ENCODE data around the gene OR9A2.

OR9A2 gene

GRCh38 chr7:143027032-143027431 is at the start of gene OR9A2:
Gene OR9A2, minus strand, starts transcription at chr7:143027132. Its CDS starts 0 bp downstream, at chr7:143027132.
- Histone ChIP-seq H3K27me3 (ENCODE audit: low read depth, low read length) (0 out of 2 replicates have a peak, but pooled peaks cover 6% of the 10 kb centered on the region), H3K79me2 (ENCODE audit: low read length) (no peaks in the 10 kb centered on the region), H2AFZ (ENCODE audit: low read depth, low read length) (no peak within 1 kb of the TSS; the same call in 1 of the 2 replicates), H4K20me1 (ENCODE audit: insufficient read depth, low read length) (no peaks in the 10 kb centered on the region), H3K4me2 (ENCODE audit: low read length) (no peak within 1 kb of the TSS), H3K27ac (ENCODE audit: low read length) (no peak within 1 kb of the TSS), H3K9me3 (ENCODE audit: insufficient read depth, low read length) (no peaks in the 10 kb centered on the region), H3K36me3 (replicated peaks; ENCODE audit: low read depth, low read length) (no peaks in the 10 kb centered on the region), H3K9ac (ENCODE audit: low read length) (no peak within 1 kb of the TSS), H3K4me1 (ENCODE audit: low read length) (no peaks in the 10 kb centered on the region; the same call in 1 of the 2 replicates), H3K4me3 (ENCODE audit: low read length) (no peak within 1 kb of the TSS)
- TF ChIP-seq, protein P1, sequence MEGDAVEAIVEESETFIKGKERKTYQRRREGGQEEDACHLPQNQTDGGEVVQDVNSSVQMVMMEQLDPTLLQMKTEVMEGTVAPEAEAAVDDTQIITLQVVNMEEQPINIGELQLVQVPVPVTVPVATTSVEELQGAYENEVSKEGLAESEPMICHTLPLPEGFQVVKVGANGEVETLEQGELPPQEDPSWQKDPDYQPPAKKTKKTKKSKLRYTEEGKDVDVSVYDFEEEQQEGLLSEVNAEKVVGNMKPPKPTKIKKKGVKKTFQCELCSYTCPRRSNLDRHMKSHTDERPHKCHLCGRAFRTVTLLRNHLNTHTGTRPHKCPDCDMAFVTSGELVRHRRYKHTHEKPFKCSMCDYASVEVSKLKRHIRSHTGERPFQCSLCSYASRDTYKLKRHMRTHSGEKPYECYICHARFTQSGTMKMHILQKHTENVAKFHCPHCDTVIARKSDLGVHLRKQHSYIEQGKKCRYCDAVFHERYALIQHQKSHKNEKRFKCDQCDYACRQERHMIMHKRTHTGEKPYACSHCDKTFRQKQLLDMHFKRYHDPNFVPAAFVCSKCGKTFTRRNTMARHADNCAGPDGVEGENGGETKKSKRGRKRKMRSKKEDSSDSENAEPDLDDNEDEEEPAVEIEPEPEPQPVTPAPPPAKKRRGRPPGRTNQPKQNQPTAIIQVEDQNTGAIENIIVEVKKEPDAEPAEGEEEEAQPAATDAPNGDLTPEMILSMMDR (IDR thresholded peaks at IDR 0.05; ENCODE audit: low read depth, low read length): no peak
- no peak for TF ChIP-seq EZH2phosphoT487 (IDR thresholded peaks at IDR 0.05; ENCODE audit: low read depth)

DNA sequence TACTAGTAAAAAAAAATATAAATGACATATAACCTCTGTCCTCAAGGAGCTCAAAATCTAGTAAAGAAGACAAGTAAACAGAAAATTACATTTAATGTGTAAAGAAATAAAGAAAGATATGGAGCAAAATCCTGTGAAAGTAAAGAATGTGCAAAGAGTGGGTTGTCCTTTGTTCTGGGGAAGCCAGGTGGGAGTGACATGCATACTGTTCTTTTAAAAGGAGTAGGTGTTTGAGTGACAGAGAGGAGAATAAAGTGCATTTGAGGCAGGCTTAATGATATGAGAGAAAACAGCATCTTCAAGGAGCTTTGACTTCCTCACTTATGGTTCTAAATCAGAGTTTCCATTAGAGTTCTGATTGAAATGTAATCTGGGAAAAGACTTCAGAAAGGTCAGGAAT is 47.2 kb upstream of the OR9A2 start:
- H3K4me3 ChIP-seq (ENCODE audit: low read length): no peak overlapping the region
- no peaks in the 10 kb centered on the region for H4K20me1 ChIP-seq (ENCODE audit: insufficient read depth, low read length)
- no peaks in the 10 kb centered on the region for H3K4me1 ChIP-seq (ENCODE audit: low read length)
- no peak overlapping the region for H3K9ac ChIP-seq (ENCODE audit: low read length)
- H3K9me3 ChIP-seq (ENCODE audit: insufficient read depth, low read length): no peaks in the 10 kb centered on the region
- H3K27ac ChIP-seq (ENCODE audit: low read length): no peak overlapping the region
- H3K79me2 ChIP-seq (ENCODE audit: low read length): no peaks in the 10 kb centered on the region
- no peak for TF ChIP-seq EZH2phosphoT487 (IDR thresholded peaks at IDR 0.05; ENCODE audit: low read depth)
- TF ChIP-seq, protein P1 (IDR thresholded peaks at IDR 0.05; ENCODE audit: low read depth, low read length): no peak
- no peaks in the 10 kb centered on the region for H3K36me3 ChIP-seq (replicated peaks; ENCODE audit: low read depth, low read length)
- H2AFZ ChIP-seq (ENCODE audit: low read depth, low read length): no peak overlapping the region
- H3K27me3 ChIP-seq (ENCODE audit: low read depth, low read length): 0 out of 2 replicates have a peak, but pooled peaks cover 4% of the 10 kb centered on the region
- no peak overlapping the region for H3K4me2 ChIP-seq (ENCODE audit: low read length)

DNA sequence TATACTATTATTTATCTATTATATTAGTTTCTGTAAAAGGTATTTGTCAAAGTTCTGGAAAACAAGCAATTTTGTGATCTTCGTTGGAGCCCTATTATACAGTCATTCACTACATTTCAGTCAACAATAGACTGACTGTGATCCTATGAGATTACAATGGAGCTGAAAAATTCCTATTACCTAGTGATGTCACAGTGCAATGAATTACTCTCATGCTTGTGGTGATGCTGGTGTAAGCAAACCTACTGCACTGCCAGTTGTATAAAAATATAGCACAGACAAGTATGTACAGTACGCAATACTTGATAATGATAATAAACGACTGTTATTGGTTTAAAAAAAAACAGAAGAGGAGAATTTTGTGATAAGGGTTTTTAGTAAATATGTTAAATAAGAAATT is 46.6 kb upstream of the OR9A2 start:
- Histone ChIP-seq H3K4me2 (ENCODE audit: low read length) (no peak overlapping the region), H3K9me3 (ENCODE audit: insufficient read depth, low read length) (no peaks in the 10 kb centered on the region), H3K27me3 (ENCODE audit: low read depth, low read length) (0 out of 2 replicates have a peak, but pooled peaks cover 4% of the 10 kb centered on the region), H3K79me2 (ENCODE audit: low read length) (no peaks in the 10 kb centered on the region), H3K9ac (ENCODE audit: low read length) (no peak overlapping the region), H3K27ac (ENCODE audit: low read length) (no peak overlapping the region), H3K4me3 (ENCODE audit: low read length) (no peak overlapping the region), H2AFZ (ENCODE audit: low read depth, low read length) (no peak overlapping the region), H4K20me1 (ENCODE audit: insufficient read depth, low read length) (no peaks in the 10 kb centered on the region), H3K36me3 (replicated peaks; ENCODE audit: low read depth, low read length) (no peaks in the 10 kb centered on the region), H3K4me1 (ENCODE audit: low read length) (no peaks in the 10 kb centered on the region)
- TF ChIP-seq EZH2phosphoT487 (IDR thresholded peaks at IDR 0.05; ENCODE audit: low read depth): no peak
- TF ChIP-seq, protein P1 (IDR thresholded peaks at IDR 0.05; ENCODE audit: low read depth, low read length): no peak

GRCh38 chr7:143069912-143070500 is 43.1 kb upstream of the OR9A2 start:
- no peak overlapping the region for H3K9ac ChIP-seq (ENCODE audit: low read length)
- no peak for TF ChIP-seq EZH2phosphoT487 (IDR thresholded peaks at IDR 0.05; ENCODE audit: low read depth)
- TF ChIP-seq, protein P1 (IDR thresholded peaks at IDR 0.05; ENCODE audit: low read depth, low read length): no peak

More at GRCh38 chr7:143069912-143070500, 43.1 kb upstream of the OR9A2 start:
- Histone ChIP-seq H2AFZ (ENCODE audit: low read depth, low read length) (no peak overlapping the region), H3K9me3 (ENCODE audit: insufficient read depth, low read length) (no peaks in the 10 kb centered on the region), H3K4me3 (ENCODE audit: low read length) (no peak overlapping the region), H3K36me3 (replicated peaks; ENCODE audit: low read depth, low read length) (no peaks in the 10 kb centered on the region), H3K27me3 (ENCODE audit: low read depth, low read length) (0 out of 2 replicates have a peak, but pooled peaks cover 4% of the 10 kb centered on the region), H4K20me1 (ENCODE audit: insufficient read depth, low read length) (no peaks in the 10 kb centered on the region), H3K4me2 (ENCODE audit: low read length) (no peak overlapping the region), H3K27ac (ENCODE audit: low read length) (no peak overlapping the region), H3K4me1 (ENCODE audit: low read length) (no peaks in the 10 kb centered on the region), H3K79me2 (ENCODE audit: low read length) (no peaks in the 10 kb centered on the region)

Data from OCI-LY3 (cell line).